ENCODE data around the gene GRM8. TPM values are rescaled to one million over a fixed set of nuclear protein-coding genes. Genes with fewer than 3 reads are reported as not detected.

The GRM8 gene
- total and polyA plus RNA-seq, 9 of the 15 experiments (the other 6 are each of a cell fraction or from before 2014, with no cell fraction given): 0.13 TPM; not detected in 7

GRCh38 chr7:126667742-126668366 lies 584.9 kb downstream of the GRM8 start (continued):
- TF ChIP-seq PKNOX1 (IDR thresholded peaks at IDR 0.05) (no peak), ETS1 (conservative IDR thresholded peaks at IDR 0.05; ENCODE audit: control insufficient read depth, low read depth, low read length) (no peak), CTBP1 (IDR thresholded peaks at IDR 0.05; ENCODE audit: borderline replicate concordance) (peak; percentile 71), ZNF324 (CRISPR knock-in tag; IDR thresholded peaks at IDR 0.05) (no peak), ETS2 (tag; IDR thresholded peaks at IDR 0.05; ENCODE audit: borderline replicate concordance, poor library complexity, severe bottlenecking) (no peak), RFX5 (IDR thresholded peaks at IDR 0.05; ENCODE audit: low read depth, low read length) (no peak), TFAM (CRISPR knock-in tag; conservative IDR thresholded peaks at IDR 0.05) (no peak), ZNF3 (CRISPR knock-in tag; IDR thresholded peaks at IDR 0.05) (no peak), ETV1 (tag; conservative IDR thresholded peaks at IDR 0.05; ENCODE audit: low read depth) (no peak), SMARCA4 (IDR thresholded peaks at IDR 0.05) (no peak), RB1 (IDR thresholded peaks at IDR 0.05; ENCODE audit: low read depth) (no peak), STAT5B (CRISPR knock-in tag; IDR thresholded peaks at IDR 0.05) (no peak), RUNX1 (IDR thresholded peaks at IDR 0.05; ENCODE audit: low read depth) (no peak), E2F1 (CRISPR knock-in tag; IDR thresholded peaks at IDR 0.05) (0 out of 2 replicates have a peak, but pooled peaks have one; percentile 45), STAT6 (CRISPR knock-in tag; IDR thresholded peaks at IDR 0.05) (no peak), DNMT1 (IDR thresholded peaks at IDR 0.05) (no peak), KLF10 (CRISPR knock-in tag; IDR thresholded peaks at IDR 0.05) (no peak), RBM25 (IDR thresholded peaks at IDR 0.05; ENCODE audit: low read depth, low read length, severe bottlenecking) (no peak)

Measured in K562 (cell line).